COLO668 (cell line): ENCODE results near the gene ZNF705A.
A peak's percentile ranks its signal among the peaks of the same experiment; 100 is the strongest.
"Not testable (repeated sequence)": the region's sequence is repeated elsewhere in the genome, so short reads cannot be mapped to it uniquely, and the experiment has no call there.

ENCODE experiments used
- DNase-seq: peaks from one replicate; lab custom pipeline; 2025; ENCODE audit not compliant: unreplicated experiment; lab: John Stamatoyannopoulos, UW

Gene ZNF705A

DNA sequence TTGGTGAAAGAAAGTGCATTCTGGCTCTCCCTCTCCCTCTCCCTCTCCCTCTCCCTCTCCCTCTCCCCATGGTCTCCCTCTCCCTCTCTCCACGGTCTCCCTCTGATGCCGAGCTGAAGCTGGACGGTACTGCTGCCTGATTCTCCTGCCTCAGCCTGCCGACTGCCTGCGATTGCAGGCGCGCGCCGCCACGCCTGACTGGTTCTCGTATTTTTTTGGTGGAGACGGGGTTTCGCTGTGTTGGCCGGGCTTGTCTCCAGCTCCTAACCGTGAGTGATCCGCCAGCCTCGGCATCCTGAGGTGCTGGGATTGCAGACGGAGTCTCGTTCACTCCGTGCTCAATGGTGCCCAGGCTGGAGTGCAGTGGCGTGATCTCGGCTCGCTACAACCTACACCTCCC lies 26.5 kb downstream of the ZNF705A start:
- DNase-seq, result not testable (repeated sequence)

DNA sequence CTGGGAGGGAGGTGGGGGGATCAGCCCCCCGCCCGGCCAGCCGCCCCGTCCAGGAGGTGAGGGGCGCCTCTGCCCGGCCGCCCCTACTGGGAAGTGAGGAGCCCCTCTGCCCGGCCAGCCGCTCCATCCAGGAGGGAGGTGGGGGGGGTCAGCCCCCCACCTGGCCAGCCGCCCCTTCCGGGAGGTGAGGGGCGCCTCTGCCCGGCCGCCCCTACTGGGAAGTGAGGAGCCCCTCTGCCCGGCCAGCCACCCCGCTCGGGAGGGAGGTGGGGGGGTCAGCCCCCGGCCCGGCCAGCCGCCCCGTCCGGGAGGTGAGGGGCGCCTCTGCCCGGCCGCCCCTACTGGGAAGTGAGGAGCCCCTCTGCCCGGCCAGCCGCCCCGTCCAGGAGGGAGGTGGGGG lies 27.4 kb downstream of the ZNF705A start:
- not testable (repeated sequence) for DNase-seq

- not testable (repeated sequence) for DNase-seq
These were observed 31.3 kb downstream of the ZNF705A start for GRCh38 chr12:8188088-8188487.

DNA sequence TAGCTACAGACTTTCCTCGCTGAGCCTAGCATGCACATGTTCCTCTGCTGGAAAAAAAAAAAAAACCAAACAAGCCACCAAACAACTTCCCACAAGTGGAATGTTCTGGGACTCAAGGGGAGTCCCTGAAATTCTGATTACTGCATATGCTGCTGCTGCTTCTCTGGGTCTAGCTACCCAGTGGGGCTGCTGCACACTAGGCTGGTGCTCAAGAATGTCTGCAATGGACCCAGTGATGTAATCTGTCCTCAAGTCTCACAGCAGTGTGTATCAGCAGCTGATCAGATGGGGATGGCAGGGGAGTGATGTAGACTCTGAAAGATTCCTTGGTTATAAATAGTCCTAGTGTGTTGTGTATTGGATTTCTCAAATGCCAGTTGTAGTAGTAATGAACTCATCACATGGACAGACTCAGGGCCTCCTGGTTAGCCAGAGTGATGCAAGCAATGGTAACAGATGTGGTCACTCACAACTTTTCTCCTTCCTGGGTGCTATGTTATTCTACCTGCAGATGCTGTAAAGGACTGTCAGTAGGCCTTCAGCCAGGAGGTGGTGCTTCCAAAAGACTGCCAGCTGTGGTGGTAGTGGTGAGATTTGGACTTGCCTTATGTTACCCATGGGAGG lies 41.0 kb downstream of the ZNF705A start:
- DNase-seq, result not testable (repeated sequence)

- peak; percentile 1 for DNase-seq
These were observed 62.0 kb downstream of the ZNF705A start for GRCh38 chr12:8218711-8219382.

- not testable (repeated sequence) for DNase-seq
These were observed 64.6 kb downstream of the ZNF705A start for GRCh38 chr12:8221375-8221774.

DNA sequence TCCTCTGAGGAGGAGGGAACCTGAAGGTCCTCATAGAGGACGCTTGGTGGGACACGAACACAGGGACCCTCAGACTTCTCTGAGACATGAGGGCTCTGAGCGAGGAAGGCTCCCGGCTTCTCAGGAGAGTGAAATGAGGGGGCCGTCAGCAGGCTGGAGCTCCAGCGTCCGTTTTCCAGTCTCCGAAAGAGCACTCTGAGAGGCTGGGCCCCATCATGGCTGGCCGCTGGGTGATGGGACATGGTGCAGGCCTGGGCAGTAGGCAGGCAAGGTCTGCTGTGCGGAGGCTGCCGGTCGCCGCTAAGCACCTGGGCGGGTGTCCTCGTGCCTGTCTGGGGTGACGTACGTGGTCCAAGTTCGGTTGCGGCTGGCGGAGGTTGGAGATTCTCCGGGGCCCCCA lies 65.0 kb downstream of the ZNF705A start:
- DNase-seq, result not testable (repeated sequence)

- not testable (repeated sequence) for DNase-seq
These were observed 65.5 kb downstream of the ZNF705A start for GRCh38 chr12:8222303-8222702.

DNA sequence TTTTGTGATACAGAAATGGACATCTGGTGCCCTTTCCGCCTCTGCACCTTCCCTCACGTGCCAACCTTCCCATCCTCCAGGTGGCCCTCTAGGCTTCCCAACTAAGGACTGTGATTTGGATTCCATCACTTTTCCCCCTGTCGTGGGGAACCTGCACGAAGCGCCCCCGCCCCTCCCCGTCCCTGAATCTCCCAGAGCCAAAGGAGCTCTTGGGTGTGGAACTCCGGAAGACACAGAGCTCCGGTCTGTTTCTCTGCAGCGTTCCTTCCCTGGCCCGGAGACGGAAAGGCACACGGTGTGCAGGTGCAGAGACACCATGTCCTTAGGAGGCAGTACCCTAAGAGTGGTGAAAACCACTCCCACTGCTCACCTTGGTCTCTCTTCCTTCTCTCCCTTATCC lies 66.8 kb downstream of the ZNF705A start:
- DNase-seq, result not testable (repeated sequence)

DNA sequence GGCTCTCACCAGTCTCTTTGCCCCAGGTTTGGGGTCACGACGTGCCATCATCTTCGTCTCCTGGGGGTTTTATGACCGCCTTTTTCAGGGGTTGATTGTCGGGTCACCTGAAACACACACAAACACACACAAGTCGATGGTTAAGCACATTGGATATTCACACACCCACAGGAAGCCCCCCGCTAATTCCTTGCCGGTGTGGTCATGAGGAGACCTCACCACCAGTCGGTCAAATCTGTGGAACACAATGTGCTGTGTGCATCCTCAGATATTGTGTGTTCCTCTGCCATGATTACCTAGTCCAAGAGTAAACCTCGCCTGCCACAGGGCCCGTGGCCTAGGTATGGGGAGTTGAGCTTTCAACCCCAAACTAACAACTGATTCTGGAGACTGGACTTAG lies 68.0 kb downstream of the ZNF705A start:
- not testable (repeated sequence) for DNase-seq

DNA sequence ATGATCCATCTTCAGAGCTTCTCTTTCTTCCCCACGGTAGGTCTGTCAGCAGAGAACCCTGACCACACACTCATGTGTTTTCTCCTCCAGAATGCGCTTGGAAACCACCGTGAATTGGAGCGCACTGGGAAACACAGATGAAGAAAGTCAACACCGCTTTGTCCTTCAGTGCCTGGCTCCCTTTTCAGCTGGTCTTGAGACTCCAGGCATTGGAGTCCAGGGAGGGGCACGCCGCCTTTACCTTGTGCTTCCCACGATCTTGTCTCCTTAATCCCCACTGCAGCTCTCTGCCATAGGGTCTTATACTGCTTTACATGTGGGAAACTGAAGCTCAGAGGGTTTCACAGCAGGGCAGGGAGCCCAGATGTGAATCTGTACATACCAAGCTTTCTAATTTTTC lies 69.5 kb downstream of the ZNF705A start:
- DNase-seq, result no peak

- DNase-seq, result peak; percentile 53
These were observed 70.3 kb downstream of the ZNF705A start, which contains the start of gene FAM90A1 for GRCh38 chr12:8226992-8227731. TSS of gene FAM90A1 (minus strand) at chr12:8227618. CDS start at chr12:8224832, 2,786 bp downstream.

DNA sequence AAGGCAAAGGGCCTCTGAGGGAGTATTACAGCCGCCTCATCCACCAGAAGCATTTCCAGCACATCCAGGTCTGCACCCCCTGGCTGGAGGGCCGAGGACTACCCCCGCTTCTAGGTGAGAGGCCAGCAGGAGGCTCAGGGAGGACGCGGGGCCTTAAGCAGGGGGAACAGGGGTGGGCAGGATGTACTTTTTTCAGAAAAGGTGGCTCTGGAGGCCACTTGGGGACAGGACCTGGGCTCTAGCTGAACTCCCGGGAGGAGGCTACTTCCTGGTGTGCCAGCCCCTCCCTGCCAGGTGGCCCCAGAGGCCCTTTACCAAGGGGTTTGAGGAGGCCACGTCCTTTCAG lies 70.9 kb downstream of the ZNF705A start:
- DNase-seq, result not testable (repeated sequence)

- not testable (repeated sequence) for DNase-seq
These were observed 71.8 kb downstream of the ZNF705A start for GRCh38 chr12:8228607-8229006.

DNA sequence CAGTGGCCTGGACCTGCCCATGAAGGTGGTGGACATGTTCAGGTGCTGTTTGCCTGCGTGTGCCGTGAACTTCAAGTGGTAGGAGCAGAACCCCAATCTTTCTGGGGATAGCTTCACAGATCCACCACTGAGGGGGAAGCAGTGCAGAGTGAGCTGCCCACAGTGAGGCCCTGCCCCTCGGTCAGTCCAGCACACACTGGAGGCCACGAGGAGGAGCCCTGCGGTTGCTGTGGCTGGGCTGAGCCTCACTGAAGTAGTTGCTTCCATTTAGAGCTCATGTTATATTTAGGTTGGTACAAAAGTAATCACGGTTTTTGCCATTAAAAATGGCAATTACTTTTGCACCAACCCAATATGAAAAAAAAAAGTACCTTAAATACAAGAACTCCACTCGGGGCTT lies 72.7 kb downstream of the ZNF705A start:
- DNase-seq, result not testable (repeated sequence)
